ENCODE data around the gene ZNF331.

ZNF331 gene

GRCh38 chr19:53576941-53577653 is 39.2 kb downstream of the ZNF331 start:
- H3K27me3 ChIP-seq (ENCODE audit: insufficient read depth, low read length), result no peaks in the 10 kb centered on the region
- H3K36me3 ChIP-seq (ENCODE audit: insufficient read depth, low read length), result peaks cover 54% of the 10 kb centered on the region
- H3K4me3 ChIP-seq (ENCODE audit: low read depth, low read length), result no peak overlapping the region
- H3K79me2 ChIP-seq (ENCODE audit: control insufficient read depth, insufficient read depth, low read length, unreplicated experiment), result no peaks in the 10 kb centered on the region
- H3K4me1 ChIP-seq (ENCODE audit: control insufficient read depth, insufficient read depth, low read length, unreplicated experiment), result no peaks in the 10 kb centered on the region
- no peak overlapping the region for H2AFZ ChIP-seq (ENCODE audit: low read length, unreplicated experiment)
- H3K27ac ChIP-seq (ENCODE audit: low read depth, low read length), result no peak overlapping the region

GRCh38 chr19:53577968-53578367 is 40.0 kb downstream of the ZNF331 start:
- peaks cover 51% of the 10 kb centered on the region for H3K36me3 ChIP-seq (ENCODE audit: insufficient read depth, low read length)
- no peak overlapping the region for H3K4me3 ChIP-seq (ENCODE audit: low read depth, low read length)
- H3K79me2 ChIP-seq (ENCODE audit: control insufficient read depth, insufficient read depth, low read length, unreplicated experiment), result no peaks in the 10 kb centered on the region
- H3K27me3 ChIP-seq (ENCODE audit: insufficient read depth, low read length), result no peaks in the 10 kb centered on the region
- no peak overlapping the region for H2AFZ ChIP-seq (ENCODE audit: low read length, unreplicated experiment)
- H3K27ac ChIP-seq (ENCODE audit: low read depth, low read length), result no peak overlapping the region
- no peaks in the 10 kb centered on the region for H3K4me1 ChIP-seq (ENCODE audit: control insufficient read depth, insufficient read depth, low read length, unreplicated experiment)

- Histone ChIP-seq H2AFZ (ENCODE audit: low read length, unreplicated experiment) (no peak overlapping the region), H3K27ac (ENCODE audit: low read depth, low read length) (no peak overlapping the region), H3K4me3 (ENCODE audit: low read depth, low read length) (no peak overlapping the region), H3K79me2 (ENCODE audit: control insufficient read depth, insufficient read depth, low read length, unreplicated experiment) (no peaks in the 10 kb centered on the region), H3K27me3 (ENCODE audit: insufficient read depth, low read length) (no peaks in the 10 kb centered on the region), H3K4me1 (ENCODE audit: control insufficient read depth, insufficient read depth, low read length, unreplicated experiment) (no peaks in the 10 kb centered on the region), H3K36me3 (ENCODE audit: insufficient read depth, low read length) (peaks cover 36% of the 10 kb centered on the region)
Observed at GRCh38 chr19:53579518-53579917, 41.6 kb downstream of the ZNF331 start.

- H3K27me3 ChIP-seq (ENCODE audit: insufficient read depth, low read length), result no peaks in the 10 kb centered on the region
- no peak overlapping the region for H3K4me3 ChIP-seq (ENCODE audit: low read depth, low read length)
- H3K4me1 ChIP-seq (ENCODE audit: control insufficient read depth, insufficient read depth, low read length, unreplicated experiment), result no peaks in the 10 kb centered on the region
- no peaks in the 10 kb centered on the region for H3K79me2 ChIP-seq (ENCODE audit: control insufficient read depth, insufficient read depth, low read length, unreplicated experiment)
- no peak overlapping the region for H3K27ac ChIP-seq (ENCODE audit: low read depth, low read length)
- H3K36me3 ChIP-seq (ENCODE audit: insufficient read depth, low read length), result peaks cover 30% of the 10 kb centered on the region
- no peak overlapping the region for H2AFZ ChIP-seq (ENCODE audit: low read length, unreplicated experiment)
Observed at GRCh38 chr19:53580871-53581835, 43.2 kb downstream of the ZNF331 start.

- no peak overlapping the region for H3K27ac ChIP-seq (ENCODE audit: low read depth, low read length)
- no peak overlapping the region for H3K4me3 ChIP-seq (ENCODE audit: low read depth, low read length)
- H3K4me1 ChIP-seq (ENCODE audit: control insufficient read depth, insufficient read depth, low read length, unreplicated experiment), result no peaks in the 10 kb centered on the region
- peaks cover 22% of the 10 kb centered on the region for H3K36me3 ChIP-seq (ENCODE audit: insufficient read depth, low read length)
- H2AFZ ChIP-seq (ENCODE audit: low read length, unreplicated experiment), result no peak overlapping the region
- no peaks in the 10 kb centered on the region for H3K79me2 ChIP-seq (ENCODE audit: control insufficient read depth, insufficient read depth, low read length, unreplicated experiment)
- no peaks in the 10 kb centered on the region for H3K27me3 ChIP-seq (ENCODE audit: insufficient read depth, low read length)
Observed at GRCh38 chr19:53581871-53582279, 43.9 kb downstream of the ZNF331 start.

GRCh38 chr19:53583181-53583580 is 45.2 kb downstream of the ZNF331 start:
- peaks cover 9% of the 10 kb centered on the region for H3K36me3 ChIP-seq (ENCODE audit: insufficient read depth, low read length)
- H2AFZ ChIP-seq (ENCODE audit: low read length, unreplicated experiment), result no peak overlapping the region
- no peaks in the 10 kb centered on the region for H3K27me3 ChIP-seq (ENCODE audit: insufficient read depth, low read length)
- no peak overlapping the region for H3K27ac ChIP-seq (ENCODE audit: low read depth, low read length)
- no peaks in the 10 kb centered on the region for H3K4me1 ChIP-seq (ENCODE audit: control insufficient read depth, insufficient read depth, low read length, unreplicated experiment)
- H3K4me3 ChIP-seq (ENCODE audit: low read depth, low read length), result no peak overlapping the region
- H3K79me2 ChIP-seq (ENCODE audit: control insufficient read depth, insufficient read depth, low read length, unreplicated experiment), result no peaks in the 10 kb centered on the region

GRCh38 chr19:53586277-53586691 is 48.3 kb downstream of the ZNF331 start:
- Histone ChIP-seq H3K4me1 (ENCODE audit: control insufficient read depth, insufficient read depth, low read length, unreplicated experiment) (no peaks in the 10 kb centered on the region), H3K79me2 (ENCODE audit: control insufficient read depth, insufficient read depth, low read length, unreplicated experiment) (no peaks in the 10 kb centered on the region), H3K27ac (ENCODE audit: low read depth, low read length) (no peak overlapping the region), H3K27me3 (ENCODE audit: insufficient read depth, low read length) (no peaks in the 10 kb centered on the region), H3K4me3 (ENCODE audit: low read depth, low read length) (no peak overlapping the region), H2AFZ (ENCODE audit: low read length, unreplicated experiment) (no peak overlapping the region), H3K36me3 (ENCODE audit: insufficient read depth, low read length) (no peaks in the 10 kb centered on the region)

- Histone ChIP-seq H3K27ac (ENCODE audit: low read depth, low read length) (no peak overlapping the region), H3K79me2 (ENCODE audit: control insufficient read depth, insufficient read depth, low read length, unreplicated experiment) (no peaks in the 10 kb centered on the region), H3K4me3 (ENCODE audit: low read depth, low read length) (no peak overlapping the region), H2AFZ (ENCODE audit: low read length, unreplicated experiment) (no peak overlapping the region), H3K4me1 (ENCODE audit: control insufficient read depth, insufficient read depth, low read length, unreplicated experiment) (no peaks in the 10 kb centered on the region), H3K36me3 (ENCODE audit: insufficient read depth, low read length) (no peaks in the 10 kb centered on the region), H3K27me3 (ENCODE audit: insufficient read depth, low read length) (no peaks in the 10 kb centered on the region)
Observed at GRCh38 chr19:53594811-53595509, 57.0 kb downstream of the ZNF331 start.

- no peaks in the 10 kb centered on the region for H3K27me3 ChIP-seq (ENCODE audit: insufficient read depth, low read length)
- H3K4me3 ChIP-seq (ENCODE audit: low read depth, low read length), result no peak overlapping the region
- no peak overlapping the region for H3K27ac ChIP-seq (ENCODE audit: low read depth, low read length)
- no peaks in the 10 kb centered on the region for H3K36me3 ChIP-seq (ENCODE audit: insufficient read depth, low read length)
- H3K79me2 ChIP-seq (ENCODE audit: control insufficient read depth, insufficient read depth, low read length, unreplicated experiment), result no peaks in the 10 kb centered on the region
- H2AFZ ChIP-seq (ENCODE audit: low read length, unreplicated experiment), result no peak overlapping the region
- H3K4me1 ChIP-seq (ENCODE audit: control insufficient read depth, insufficient read depth, low read length, unreplicated experiment), result no peaks in the 10 kb centered on the region
Observed at GRCh38 chr19:53595510-53595867, 57.5 kb downstream of the ZNF331 start.

GRCh38 chr19:53596056-53596455 is 58.1 kb downstream of the ZNF331 start:
- Histone ChIP-seq H3K27ac (ENCODE audit: low read depth, low read length) (no peak overlapping the region), H3K4me3 (ENCODE audit: low read depth, low read length) (no peak overlapping the region), H2AFZ (ENCODE audit: low read length, unreplicated experiment) (no peak overlapping the region), H3K79me2 (ENCODE audit: control insufficient read depth, insufficient read depth, low read length, unreplicated experiment) (no peaks in the 10 kb centered on the region), H3K36me3 (ENCODE audit: insufficient read depth, low read length) (no peaks in the 10 kb centered on the region), H3K27me3 (ENCODE audit: insufficient read depth, low read length) (no peaks in the 10 kb centered on the region), H3K4me1 (ENCODE audit: control insufficient read depth, insufficient read depth, low read length, unreplicated experiment) (no peaks in the 10 kb centered on the region)

All from ACC112 (cell line).